PFSK-1 (cell line): Measurements from ENCODE around the gene MRPL1.

Experiments used
- FOXP2 ChIP-seq: optimal IDR thresholded peaks from 2 replicates; pipeline ENCODE3; 2011; ENCODE audit warnings: borderline replicate concordance, control low read depth, inconsistent platforms; ENCODE audit not compliant: insufficient read depth; ENCODE audit errors: extremely low read length, extremely low read depth
- POLR2AphosphoS5 ChIP-seq: IDR thresholded peaks from 2 replicates; pipeline ENCODE4 v1.6.1; 2012; ENCODE audit warnings: low read depth, mild to moderate bottlenecking, control low read depth, low read length, moderate library complexity
- SIN3A ChIP-seq: IDR thresholded peaks from 2 replicates; pipeline ENCODE4 v1.6.1; 2012; ENCODE audit warnings: mild to moderate bottlenecking, low read length, moderate library complexity, borderline replicate concordance; ENCODE audit not compliant: insufficient read depth
- TAF1 ChIP-seq: IDR thresholded peaks from 2 replicates; pipeline ENCODE4 v1.6.1; 2012; ENCODE audit warnings: low read length, control low read depth, borderline replicate concordance; ENCODE audit not compliant: insufficient read depth
- TF ChIP-seq, protein P1 (sequence below), 2 experiments: IDR thresholded peaks; 2 replicates each; pipeline versions ENCODE4 v1.6.1 to v1.8.0; 2011 to 2012; ENCODE audit warnings: low read depth in 2 of 2, low read length in 2 of 2, control low read depth in 1 of 2, inconsistent platforms in 1 of 2, mild to moderate bottlenecking in 1 of 2, moderate library complexity in 1 of 2; ENCODE audit not compliant: insufficient read depth in 1 of 2

DNA sequence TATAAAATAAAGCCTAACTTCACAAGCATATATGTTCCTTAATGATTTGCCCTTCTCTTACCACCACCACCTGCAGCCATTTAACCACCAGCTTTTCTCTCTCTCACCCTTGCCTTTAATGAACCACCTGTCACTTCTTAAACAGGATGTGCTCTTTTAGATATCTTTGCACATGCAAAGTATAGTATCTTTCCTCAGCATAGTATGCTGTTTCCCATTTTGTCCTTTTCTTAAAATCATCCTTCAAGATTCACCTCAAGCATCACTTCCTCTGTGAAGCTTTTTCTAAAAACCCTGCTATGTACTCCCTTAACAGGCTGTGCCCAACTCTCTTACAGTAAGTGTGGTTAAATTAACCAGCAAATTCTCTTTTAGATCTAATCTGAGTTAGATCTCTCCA, 35.3 kb upstream of the MRPL1 start:
- TF ChIP-seq, protein P1, sequence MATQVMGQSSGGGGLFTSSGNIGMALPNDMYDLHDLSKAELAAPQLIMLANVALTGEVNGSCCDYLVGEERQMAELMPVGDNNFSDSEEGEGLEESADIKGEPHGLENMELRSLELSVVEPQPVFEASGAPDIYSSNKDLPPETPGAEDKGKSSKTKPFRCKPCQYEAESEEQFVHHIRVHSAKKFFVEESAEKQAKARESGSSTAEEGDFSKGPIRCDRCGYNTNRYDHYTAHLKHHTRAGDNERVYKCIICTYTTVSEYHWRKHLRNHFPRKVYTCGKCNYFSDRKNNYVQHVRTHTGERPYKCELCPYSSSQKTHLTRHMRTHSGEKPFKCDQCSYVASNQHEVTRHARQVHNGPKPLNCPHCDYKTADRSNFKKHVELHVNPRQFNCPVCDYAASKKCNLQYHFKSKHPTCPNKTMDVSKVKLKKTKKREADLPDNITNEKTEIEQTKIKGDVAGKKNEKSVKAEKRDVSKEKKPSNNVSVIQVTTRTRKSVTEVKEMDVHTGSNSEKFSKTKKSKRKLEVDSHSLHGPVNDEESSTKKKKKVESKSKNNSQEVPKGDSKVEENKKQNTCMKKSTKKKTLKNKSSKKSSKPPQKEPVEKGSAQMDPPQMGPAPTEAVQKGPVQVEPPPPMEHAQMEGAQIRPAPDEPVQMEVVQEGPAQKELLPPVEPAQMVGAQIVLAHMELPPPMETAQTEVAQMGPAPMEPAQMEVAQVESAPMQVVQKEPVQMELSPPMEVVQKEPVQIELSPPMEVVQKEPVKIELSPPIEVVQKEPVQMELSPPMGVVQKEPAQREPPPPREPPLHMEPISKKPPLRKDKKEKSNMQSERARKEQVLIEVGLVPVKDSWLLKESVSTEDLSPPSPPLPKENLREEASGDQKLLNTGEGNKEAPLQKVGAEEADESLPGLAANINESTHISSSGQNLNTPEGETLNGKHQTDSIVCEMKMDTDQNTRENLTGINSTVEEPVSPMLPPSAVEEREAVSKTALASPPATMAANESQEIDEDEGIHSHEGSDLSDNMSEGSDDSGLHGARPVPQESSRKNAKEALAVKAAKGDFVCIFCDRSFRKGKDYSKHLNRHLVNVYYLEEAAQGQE (IDR thresholded peaks at IDR 0.05; ENCODE audit: insufficient read depth in 1 of 2, low read depth in 2 of 2, low read length in 2 of 2) = no peak
- TF ChIP-seq TAF1 = no peak
- no peak for TF ChIP-seq SIN3A
- no peak for TF ChIP-seq POLR2AphosphoS5
- no peak for TF ChIP-seq FOXP2
